GM23338 (cell line): Measurements from ENCODE around the gene OBP2A. TPM values are rescaled to one million over a fixed set of nuclear protein-coding genes. Genes with fewer than 3 reads are reported as not detected.

Experiments used
- ATAC-seq: fragments of 200-7000 bp; cut with Tn5 transposase; 3 replicates; pipeline ENCODE4 v1.9.1; 2020
- DNase-seq: peaks from one replicate; pipeline ENCODE4 v3.0.0-alpha.2; 2015; ENCODE audit warnings: low spot score
- H2AFZ ChIP-seq: fragments of 200-600 bp; sonication (generic); 2 replicates; pipeline ENCODE4 v1.8.0; 2016; ENCODE audit warnings: antibody characterized with exemption, mild to moderate bottlenecking, moderate library complexity
- H3F3A ChIP-seq: fragments of 200-600 bp; sonication (generic); replicated peaks from 2 replicates; pipeline ENCODE4 v1.8.0; 2017; ENCODE audit warnings: antibody characterized with exemption, mixed run types, low read depth
- H3K27ac ChIP-seq: fragments of 200-600 bp; sonication (generic); 2 replicates; pipeline ENCODE4 v1.6.1; 2016; ENCODE audit warnings: low read depth
- H3K27me3 ChIP-seq: fragments of 200-600 bp; sonication (generic); 2 replicates; pipeline ENCODE4 v1.8.0; 2016; ENCODE audit warnings: mild to moderate bottlenecking, mixed run types, moderate library complexity; ENCODE audit not compliant: insufficient read depth
- H3K36me3 ChIP-seq: fragments of 200-600 bp; sonication (generic); 2 replicates; pipeline ENCODE4 v1.8.0; 2016; ENCODE audit warnings: mild to moderate bottlenecking; ENCODE audit not compliant: insufficient read depth
- H3K4me1 ChIP-seq: fragments of 200-600 bp; sonication (generic); 2 replicates; pipeline ENCODE4 v1.8.0; 2016; ENCODE audit warnings: mild to moderate bottlenecking, moderate library complexity; ENCODE audit not compliant: insufficient read depth
- H3K4me2 ChIP-seq: fragments of 200-600 bp; sonication (generic); 2 replicates; pipeline ENCODE4 v1.7.1; 2017; ENCODE audit warnings: mixed run types
- H3K4me3 ChIP-seq: fragments of 200-600 bp; sonication (generic); 2 replicates; pipeline ENCODE4 v1.6.1; 2016; ENCODE audit warnings: mixed run types
- H3K79me2 ChIP-seq: fragments of 200-600 bp; sonication (generic); replicated peaks from 2 replicates; pipeline ENCODE4 v1.8.0; 2017; ENCODE audit warnings: mild to moderate bottlenecking; ENCODE audit not compliant: insufficient read depth
- H3K9me2 ChIP-seq: fragments of 200-600 bp; sonication (generic); 2 replicates; pipeline ENCODE4 v1.8.0; 2017; ENCODE audit not compliant: insufficient read depth
- H4K20me1 ChIP-seq: fragments of 200-600 bp; sonication (generic); replicated peaks from 2 replicates; pipeline ENCODE4 v1.8.0; 2017; ENCODE audit warnings: mild to moderate bottlenecking; ENCODE audit not compliant: insufficient read depth
- H3K27ac Mint-ChIP-seq: 2 replicates; pipeline ENCODE4 v1.8.0; 2020; ENCODE audit warnings: inconsistent platforms, mild to moderate bottlenecking, moderate library complexity, mixed read lengths
- H3K27me3 Mint-ChIP-seq: 3 replicates; pipeline ENCODE4 v1.8.0; 2022; ENCODE audit warnings: low read depth, mild to moderate bottlenecking, moderate library complexity, mixed read lengths, inconsistent platforms; ENCODE audit not compliant: insufficient read depth, poor library complexity
- H3K36me3 Mint-ChIP-seq: 3 replicates; pipeline ENCODE4 v1.8.0; 2021; ENCODE audit warnings: low read depth, mild to moderate bottlenecking, inconsistent platforms, moderate library complexity, mixed read lengths
- H3K4me1 Mint-ChIP-seq: 3 replicates; pipeline ENCODE4 v1.8.0; 2020; ENCODE audit warnings: mild to moderate bottlenecking, inconsistent platforms, mixed read lengths
- H3K4me3 Mint-ChIP-seq: 3 replicates; pipeline ENCODE4 v1.8.0; 2021; ENCODE audit warnings: moderate library complexity, mild to moderate bottlenecking, inconsistent platforms, mixed read lengths
- H3K9me3 Mint-ChIP-seq: 3 replicates; pipeline ENCODE4 v1.8.0; 2020; ENCODE audit warnings: moderate library complexity, mild to moderate bottlenecking, inconsistent platforms, mixed read lengths
- CREB1 ChIP-seq: fragments of 250-450 bp; sonication (Bioruptor Pico); IDR thresholded peaks from 2 replicates; pipeline ENCODE4 v1.5.0; 2020; ENCODE audit warnings: low read depth, mild to moderate bottlenecking, moderate library complexity
- CTCF ChIP-seq, 2 experiments: fragments of 200-600 bp in 1 of 2; sonication (generic) in 1 of 2; conservative IDR thresholded peaks; 2 replicates each; pipeline versions ENCODE4 v1.5.1 to v1.6.1; 2016 to 2017; ENCODE audit warnings: antibody characterized with exemption in 2 of 2, low read depth in 2 of 2, mild to moderate bottlenecking in 2 of 2, moderate library complexity in 1 of 2
- ETS1 ChIP-seq: IDR thresholded peaks from 2 replicates; pipeline ENCODE4 v1.6.1; 2016; ENCODE audit warnings: antibody characterized with exemption
- POLR2AphosphoS5 ChIP-seq: IDR thresholded peaks from 2 replicates; pipeline ENCODE4 v1.6.1; 2016; ENCODE audit warnings: antibody characterized with exemption, low read depth
- ZNF331 ChIP-seq: fragments of 250-450 bp; sonication (Bioruptor Pico); IDR thresholded peaks from 2 replicates; pipeline ENCODE4 v1.5.0; 2020; ENCODE audit warnings: low read depth, mild to moderate bottlenecking, moderate library complexity
- ZNF462 ChIP-seq: fragments of 250-450 bp; sonication (Bioruptor Pico); IDR thresholded peaks from 2 replicates; pipeline ENCODE4 v1.5.0; 2020; ENCODE audit warnings: mild to moderate bottlenecking, moderate library complexity
- polyA plus RNA-seq: library from polyadenylated mRNA; unstranded; fragments of >200 nt; fragmentation: Nextera tagmentation; extraction: Ambion mirVana; gene quantifications from 2 replicates; pipeline ENCODE4 v1.2.1, GENCODE V29; 2016
- total RNA-seq: library from RNA; depleted of rRNA; stranded (reverse); fragments of >200 nt; shearing (Covaris generic); gene quantifications from 2 replicates; pipeline ENCODE4 v1.2.3, GENCODE V29; 2014

The OBP2A gene
- total and polyA plus RNA-seq, 2 experiments from 2014 or later, result not detected

- no peak for DNase-seq
- H3F3A ChIP-seq, result no peaks in the 10 kb centered on the region
- H3K4me1 ChIP-seq, result no peaks in the 10 kb centered on the region; the same call in 1 of the 2 replicates
- no peaks in the 10 kb centered on the region for H4K20me1 ChIP-seq
- no peak for ATAC-seq
- H3K4me2 ChIP-seq, result no peak overlapping the region
- H2AFZ ChIP-seq, result no peak overlapping the region
- no peak overlapping the region for H3K27ac ChIP-seq
- 0 out of 2 replicates have a peak, but pooled peaks cover 2% of the 10 kb centered on the region for H3K9me2 ChIP-seq
- H3K27ac Mint-ChIP-seq, result no peak overlapping the region
- H3K79me2 ChIP-seq, result no peaks in the 10 kb centered on the region
- TF ChIP-seq ZNF462 (no peak), ZNF331 (CRISPR knock-in tag) (no peak), POLR2AphosphoS5 (no peak), ETS1 (no peak), CTCF (conservative IDR thresholded peaks at IDR 0.05; ENCODE audit: low read depth in 2 of 2) (no peak), CREB1 (CRISPR knock-in tag) (no peak)
- no peak overlapping the region for H3K4me3 ChIP-seq
- no peaks in the 10 kb centered on the region; the same call in 2 of the 3 replicates for H3K9me3 Mint-ChIP-seq
- no peaks in the 10 kb centered on the region for H3K27me3 ChIP-seq
- no peaks in the 10 kb centered on the region for H3K36me3 Mint-ChIP-seq
- peaks cover 2% of the 10 kb centered on the region for H3K27me3 Mint-ChIP-seq
- H3K36me3 ChIP-seq, result no peaks in the 10 kb centered on the region
- no peaks in the 10 kb centered on the region for H3K4me1 Mint-ChIP-seq
- no peak overlapping the region for H3K4me3 Mint-ChIP-seq
Measured at GRCh38 chr9:135559606-135560005, 13.7 kb downstream of the OBP2A start.
